GM13976 (cell line): ENCODE measurements around the gene HIBADH.

Source experiments
- DNase-seq: peaks from one replicate; pipeline ENCODE4 v3.0.0; 2012; ENCODE audit warnings: low spot score
- in situ Hi-C: fragments of 300-500 bp; cut with MboI; formaldehyde crosslinking; loops from one replicate; pipeline ENCODE4 v1.12.0; 2022; ENCODE audit warnings: low sequenced_read_pairs, mixed read lengths, inconsistent platforms; ENCODE audit not compliant: unreplicated experiment
- TF ChIP-seq, protein P1 (sequence below): IDR thresholded peaks from 2 replicates; pipeline ENCODE4 v1.5.1; 2012; ENCODE audit warnings: borderline replicate concordance, mild to moderate bottlenecking; ENCODE audit not compliant: insufficient read depth; ENCODE audit errors: extremely low read depth, missing control alignments, control extremely low read depth

The HIBADH gene

DNA sequence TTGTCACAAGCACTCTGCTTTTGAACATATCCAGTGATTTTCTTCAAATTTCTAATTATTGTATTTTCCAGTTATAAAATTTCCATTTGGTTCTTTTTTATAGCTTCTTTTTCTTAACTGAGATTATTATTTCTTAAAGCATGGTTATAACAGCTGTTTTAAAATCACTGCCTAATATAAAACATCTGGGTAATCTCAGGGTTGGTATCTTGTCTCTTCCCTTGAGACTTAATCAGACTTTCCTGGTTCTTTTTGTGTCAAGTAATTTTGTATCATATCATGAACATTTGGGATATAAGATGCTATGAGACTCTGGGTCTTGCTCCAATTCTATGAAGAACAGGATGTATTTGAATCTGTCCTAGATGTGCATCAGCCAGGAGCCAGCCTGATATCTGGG, 93.6 kb downstream of the HIBADH start:
- in situ Hi-C loops, result no loop called here
- no peak for DNase-seq
- TF ChIP-seq, protein P1, sequence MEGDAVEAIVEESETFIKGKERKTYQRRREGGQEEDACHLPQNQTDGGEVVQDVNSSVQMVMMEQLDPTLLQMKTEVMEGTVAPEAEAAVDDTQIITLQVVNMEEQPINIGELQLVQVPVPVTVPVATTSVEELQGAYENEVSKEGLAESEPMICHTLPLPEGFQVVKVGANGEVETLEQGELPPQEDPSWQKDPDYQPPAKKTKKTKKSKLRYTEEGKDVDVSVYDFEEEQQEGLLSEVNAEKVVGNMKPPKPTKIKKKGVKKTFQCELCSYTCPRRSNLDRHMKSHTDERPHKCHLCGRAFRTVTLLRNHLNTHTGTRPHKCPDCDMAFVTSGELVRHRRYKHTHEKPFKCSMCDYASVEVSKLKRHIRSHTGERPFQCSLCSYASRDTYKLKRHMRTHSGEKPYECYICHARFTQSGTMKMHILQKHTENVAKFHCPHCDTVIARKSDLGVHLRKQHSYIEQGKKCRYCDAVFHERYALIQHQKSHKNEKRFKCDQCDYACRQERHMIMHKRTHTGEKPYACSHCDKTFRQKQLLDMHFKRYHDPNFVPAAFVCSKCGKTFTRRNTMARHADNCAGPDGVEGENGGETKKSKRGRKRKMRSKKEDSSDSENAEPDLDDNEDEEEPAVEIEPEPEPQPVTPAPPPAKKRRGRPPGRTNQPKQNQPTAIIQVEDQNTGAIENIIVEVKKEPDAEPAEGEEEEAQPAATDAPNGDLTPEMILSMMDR, result no peak

DNA sequence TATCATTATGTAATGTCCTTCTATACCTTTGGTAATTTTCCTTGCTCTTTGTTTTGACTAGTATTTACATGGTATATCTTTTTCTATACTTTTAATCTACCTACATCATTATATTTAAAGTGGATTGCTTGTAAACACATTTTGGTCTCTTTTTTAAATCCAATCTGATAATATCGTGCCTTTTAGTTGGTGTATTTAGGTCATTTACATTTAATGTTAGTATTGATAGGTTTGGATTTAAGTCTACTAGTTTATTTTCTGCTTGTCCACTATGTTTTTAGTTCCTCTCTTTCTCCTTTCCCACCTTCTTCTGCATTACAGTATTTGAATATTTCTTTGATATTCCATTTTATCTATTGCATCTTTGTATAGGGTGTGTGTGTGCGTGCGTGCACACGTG, 95.4 kb downstream of the HIBADH start:
- DNase-seq, result no peak
- TF ChIP-seq, protein P1, result no peak
- in situ Hi-C loops, result no loop called here

DNA sequence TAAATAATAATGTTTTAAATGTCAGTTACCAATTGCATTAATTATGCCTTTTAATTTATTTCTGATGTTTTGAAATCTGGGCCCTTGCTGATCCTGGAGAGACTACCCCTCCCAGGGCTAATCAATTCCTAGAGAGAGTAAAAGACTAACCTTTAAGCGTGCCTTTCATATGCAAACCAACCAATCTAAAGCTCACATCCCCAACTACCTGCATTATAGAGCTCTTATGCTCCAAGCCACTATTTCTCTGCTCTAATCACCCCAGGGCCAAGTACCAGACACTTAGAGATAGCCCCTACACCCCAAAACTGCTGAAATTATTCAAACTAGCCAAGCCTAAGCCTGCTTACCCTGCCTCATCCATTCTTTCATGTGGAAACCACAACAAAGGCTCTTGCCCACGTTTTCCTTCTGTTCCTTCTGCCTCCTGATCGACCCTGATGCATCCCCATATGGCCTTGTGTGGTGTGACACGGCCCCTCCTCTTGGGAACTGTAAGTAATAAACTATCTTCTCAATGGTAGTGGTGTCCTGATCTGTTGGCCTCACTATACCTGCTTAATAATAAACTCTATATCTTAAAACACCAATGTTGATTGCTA, 97.7 kb downstream of the HIBADH start:
- in situ Hi-C loops, result no loop called here
- TF ChIP-seq, protein P1, result no peak
- no peak for DNase-seq

DNA sequence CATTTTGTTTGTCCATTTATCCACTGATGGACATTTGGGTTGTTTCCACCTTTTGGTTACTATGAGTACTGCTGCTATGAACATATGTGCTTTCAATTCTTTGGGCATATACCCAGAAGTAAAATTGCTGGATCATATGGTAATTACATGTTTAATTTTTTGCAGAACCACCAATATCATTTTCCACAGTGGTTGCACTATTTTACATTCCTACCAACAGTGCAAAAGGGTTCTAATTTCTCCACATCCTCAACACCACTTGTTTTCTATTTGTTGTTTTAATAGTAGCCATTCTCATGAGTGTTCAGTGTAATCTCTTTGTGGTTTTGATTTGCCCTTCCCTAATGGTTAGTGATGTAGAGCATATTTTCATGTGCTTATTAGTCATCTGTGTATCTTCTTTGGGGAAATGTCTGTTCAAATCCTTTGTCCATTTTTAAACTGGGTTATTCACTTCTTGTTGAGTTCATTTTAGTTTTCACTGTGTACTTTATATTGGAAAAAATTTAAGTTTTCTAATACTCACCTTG, 101.9 kb downstream of the HIBADH start:
- DNase-seq, result no peak
- TF ChIP-seq, protein P1, result no peak
- in situ Hi-C loops, result no loop called here

DNA sequence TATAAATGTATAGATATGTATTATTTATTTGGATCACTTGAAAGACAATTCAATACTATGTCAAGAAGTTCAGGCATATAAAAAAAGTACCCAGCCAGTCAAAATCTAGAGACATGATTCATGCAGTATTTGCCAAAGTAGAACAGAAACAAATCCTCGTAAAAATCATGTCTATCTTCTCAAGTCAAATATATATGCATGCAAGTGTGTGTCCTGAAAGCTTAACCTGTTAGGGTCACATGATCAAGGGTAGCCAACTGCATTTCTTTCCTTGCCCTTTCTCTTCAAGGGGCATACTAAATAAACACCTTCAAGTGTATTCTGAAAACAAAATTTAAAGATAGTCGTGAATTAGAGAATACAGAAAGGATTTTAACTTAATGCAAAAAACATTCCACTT, 107.0 kb downstream of the HIBADH start:
- TF ChIP-seq, protein P1, result no peak
- DNase-seq, result no peak
- in situ Hi-C loops, result no loop called here

DNA sequence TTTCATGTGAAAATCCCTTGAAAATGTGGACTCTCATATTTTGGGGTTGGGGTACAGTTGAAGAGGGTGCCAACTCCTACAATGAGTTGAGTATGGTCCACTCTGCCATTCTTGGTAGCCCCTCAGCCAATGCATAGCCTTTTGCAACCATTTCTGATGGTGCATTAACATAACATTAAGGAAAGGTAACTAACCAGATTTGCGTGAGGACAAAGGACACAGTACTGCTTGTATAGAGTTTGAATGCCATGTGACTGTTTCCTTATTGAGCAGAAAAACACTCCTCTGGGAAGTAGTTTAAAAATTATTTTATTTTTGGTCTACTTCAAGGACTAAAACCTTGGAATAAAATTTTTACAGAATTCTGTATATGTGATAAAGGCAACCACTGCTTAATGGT, 107.9 kb downstream of the HIBADH start:
- in situ Hi-C loops, result no loop called here
- no peak for DNase-seq
- TF ChIP-seq, protein P1, result no peak
